Islet of Langerhans (tissue), 1 donor: Measurements from ENCODE around the gene ST3GAL4.
"Not testable (repeated sequence)": the region's sequence is repeated elsewhere in the genome, so short reads cannot be mapped to it uniquely, and the experiment has no call there.

Experiments used
- FAIRE-seq: peaks from one replicate; lab custom pipeline; 2011; peaks lifted over from hg19 to GRCh38; lab: Jason Lieb, UNC

ST3GAL4 gene

DNA sequence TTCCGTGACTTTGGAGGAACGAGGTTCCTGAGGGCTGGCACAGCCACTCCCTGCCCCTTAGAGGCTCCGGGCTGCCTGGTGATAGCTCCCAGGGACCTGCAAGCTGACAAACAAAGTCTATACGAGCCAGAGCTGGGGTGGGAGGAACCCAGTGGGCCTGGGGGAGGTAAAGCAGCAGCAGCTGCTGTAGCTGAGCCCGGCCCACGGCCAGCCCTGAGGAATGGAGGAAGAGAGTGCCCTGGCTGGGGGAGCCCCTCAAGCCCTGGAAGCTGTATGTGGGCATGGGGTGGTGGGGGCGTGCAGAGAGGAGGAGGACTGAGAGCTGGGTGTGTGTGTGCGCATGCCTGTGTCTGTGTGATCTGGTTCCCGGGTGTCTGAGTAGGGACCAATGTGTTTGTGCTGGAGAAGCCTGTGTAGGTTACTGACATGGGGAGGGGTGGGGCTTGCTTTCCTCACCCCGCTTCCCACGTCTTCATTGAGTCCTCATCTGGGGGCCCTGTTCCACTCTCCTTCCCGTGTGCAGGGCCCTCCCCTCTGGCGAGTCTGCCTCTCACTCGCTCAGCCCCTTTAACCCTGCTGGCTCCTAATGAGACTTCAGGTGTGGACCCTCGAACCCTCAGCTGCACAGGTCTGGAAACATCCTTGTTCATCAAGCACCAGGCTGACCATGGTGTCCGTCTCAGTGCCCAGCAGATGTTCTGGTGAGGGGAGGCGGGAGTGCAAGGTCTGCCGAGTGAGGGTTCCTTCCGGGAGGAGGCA is 10.8 kb downstream of the ST3GAL4 start:
- FAIRE-seq = no peak

DNA sequence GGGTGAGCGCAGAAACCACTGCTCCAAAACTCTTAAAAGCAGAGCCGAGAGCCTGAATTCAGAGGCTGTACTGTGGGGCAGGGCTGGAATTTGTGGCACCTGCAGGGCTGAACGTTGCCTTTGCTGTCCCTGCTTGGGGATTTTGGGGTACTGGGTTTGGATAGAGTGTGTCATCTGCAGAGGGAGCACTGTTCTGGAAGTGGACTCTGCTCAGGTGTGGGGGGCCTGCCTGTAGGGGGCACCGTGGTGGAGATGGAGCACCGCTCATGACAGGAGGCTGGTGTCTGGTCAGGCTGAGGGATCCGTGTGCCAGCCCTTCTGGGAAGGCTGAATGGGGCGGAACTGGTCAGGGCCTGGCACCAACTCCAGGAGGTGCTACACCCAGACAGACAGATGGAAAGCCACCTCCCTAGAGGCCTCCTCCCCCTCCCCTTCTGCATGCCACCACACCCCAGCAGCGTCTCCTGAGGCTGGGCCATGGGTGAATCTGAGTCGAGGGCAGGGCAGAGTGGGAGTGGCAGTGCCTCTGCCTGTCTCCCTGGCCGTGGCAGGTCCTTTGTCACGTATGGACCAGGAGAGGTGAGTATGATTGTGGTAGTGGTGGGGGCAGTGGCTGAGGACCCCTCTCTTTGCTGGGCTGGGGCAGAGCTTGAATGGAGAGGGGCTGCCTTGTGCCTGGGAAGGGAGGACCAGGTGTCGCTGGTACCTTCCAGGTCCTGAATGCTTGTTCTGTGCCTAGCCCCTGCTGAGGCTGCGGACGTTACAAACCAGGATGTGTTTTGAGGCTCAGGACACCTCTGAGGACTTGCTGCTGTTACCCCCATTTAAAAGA is 11.6 kb downstream of the ST3GAL4 start:
- not testable (repeated sequence) for FAIRE-seq

DNA sequence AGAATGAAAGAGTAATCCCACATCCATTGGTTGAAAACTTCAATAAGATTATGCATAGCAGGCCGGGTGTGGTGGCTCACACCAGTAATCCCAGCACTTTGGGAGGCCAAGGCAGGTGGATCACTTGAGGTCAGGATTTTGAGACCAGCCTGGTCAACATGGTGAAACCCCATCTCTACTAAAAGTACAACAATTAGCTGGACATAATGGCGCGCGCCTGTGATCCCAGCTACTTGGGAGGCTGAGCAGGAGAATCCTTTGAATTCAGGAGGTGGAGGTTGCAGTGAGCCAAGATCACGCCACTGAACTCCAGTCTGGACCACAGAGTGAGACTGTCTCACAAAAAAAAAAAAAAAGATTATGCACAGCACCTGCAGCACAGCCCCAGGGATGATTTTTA is 12.3 kb downstream of the ST3GAL4 start:
- not testable (repeated sequence) for FAIRE-seq

DNA sequence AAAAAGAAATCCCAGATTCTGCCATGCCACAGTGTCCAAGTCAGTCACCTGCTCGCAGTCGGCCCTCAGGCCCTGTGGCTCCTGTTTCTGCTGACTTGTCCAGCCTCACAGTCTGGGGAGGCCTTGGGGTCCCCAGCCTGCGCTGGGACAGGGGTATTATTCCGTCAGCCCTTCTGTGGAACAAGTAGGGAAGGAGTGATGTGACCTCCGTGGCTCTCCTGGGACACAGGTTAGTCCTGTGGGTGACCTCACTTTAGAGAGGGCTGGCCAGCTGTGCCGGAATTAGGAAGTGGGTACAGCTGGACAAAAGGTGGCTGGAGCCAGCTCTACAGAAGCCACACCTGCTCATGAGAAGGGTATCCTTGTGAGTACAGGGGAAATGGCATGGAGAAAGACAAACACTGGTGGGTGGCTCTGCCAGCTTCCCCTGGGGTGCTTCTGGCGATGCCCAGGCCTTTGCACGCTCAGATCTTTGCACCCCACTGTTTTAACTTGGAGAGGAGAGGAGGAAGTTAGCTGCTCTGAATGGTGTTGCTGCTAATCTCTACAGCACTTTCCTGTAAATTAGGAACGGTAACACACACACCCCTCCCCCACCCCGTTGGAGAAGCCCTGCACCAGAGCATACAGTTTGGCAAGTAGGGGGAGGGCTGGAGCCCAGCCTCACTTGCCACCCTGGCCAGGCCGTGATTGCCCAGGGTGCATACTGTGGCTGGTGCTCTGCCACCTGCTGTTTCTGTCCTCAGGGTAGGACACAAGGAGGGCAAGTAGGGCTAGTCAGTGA is 13.0 kb downstream of the ST3GAL4 start:
- not testable (repeated sequence) for FAIRE-seq

DNA sequence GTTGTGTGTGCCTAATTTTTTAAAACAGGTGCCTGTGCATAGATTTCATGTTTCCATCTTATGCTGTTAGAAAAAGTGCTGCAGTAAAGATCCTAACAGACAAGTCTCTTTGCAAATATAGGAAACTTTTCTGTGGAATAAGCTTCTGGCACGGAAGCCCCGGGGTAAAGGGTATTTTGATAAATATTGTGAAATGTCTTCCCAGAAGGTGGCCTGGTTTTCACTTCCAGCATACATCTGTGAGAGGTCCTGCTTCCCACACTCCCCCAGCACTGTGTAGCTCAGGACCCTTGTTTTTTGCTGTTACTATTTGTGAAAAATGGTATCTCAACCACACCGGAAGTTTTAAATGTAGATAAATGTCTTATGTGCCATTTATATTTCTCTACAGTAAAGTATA is 14.5 kb downstream of the ST3GAL4 start:
- no peak for FAIRE-seq

DNA sequence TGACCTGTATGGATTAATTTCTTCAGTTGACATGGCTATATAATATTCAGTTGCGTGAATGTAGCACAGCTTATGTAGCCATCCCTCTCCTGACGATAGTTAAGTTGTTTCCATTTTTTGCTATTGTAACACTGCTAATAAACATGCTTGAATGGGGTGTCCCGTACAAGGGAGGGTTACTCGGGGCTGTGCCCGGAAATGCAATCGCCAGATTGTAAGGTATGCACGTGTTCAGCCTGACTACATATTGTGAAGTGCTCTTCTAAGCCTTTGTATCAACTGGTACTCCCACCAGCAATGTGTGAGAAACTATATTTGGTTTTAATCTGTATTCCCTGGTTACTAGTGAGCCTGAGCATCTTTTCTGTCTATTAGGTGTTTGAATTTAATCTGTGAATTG is 16.1 kb downstream of the ST3GAL4 start:
- no peak for FAIRE-seq

DNA sequence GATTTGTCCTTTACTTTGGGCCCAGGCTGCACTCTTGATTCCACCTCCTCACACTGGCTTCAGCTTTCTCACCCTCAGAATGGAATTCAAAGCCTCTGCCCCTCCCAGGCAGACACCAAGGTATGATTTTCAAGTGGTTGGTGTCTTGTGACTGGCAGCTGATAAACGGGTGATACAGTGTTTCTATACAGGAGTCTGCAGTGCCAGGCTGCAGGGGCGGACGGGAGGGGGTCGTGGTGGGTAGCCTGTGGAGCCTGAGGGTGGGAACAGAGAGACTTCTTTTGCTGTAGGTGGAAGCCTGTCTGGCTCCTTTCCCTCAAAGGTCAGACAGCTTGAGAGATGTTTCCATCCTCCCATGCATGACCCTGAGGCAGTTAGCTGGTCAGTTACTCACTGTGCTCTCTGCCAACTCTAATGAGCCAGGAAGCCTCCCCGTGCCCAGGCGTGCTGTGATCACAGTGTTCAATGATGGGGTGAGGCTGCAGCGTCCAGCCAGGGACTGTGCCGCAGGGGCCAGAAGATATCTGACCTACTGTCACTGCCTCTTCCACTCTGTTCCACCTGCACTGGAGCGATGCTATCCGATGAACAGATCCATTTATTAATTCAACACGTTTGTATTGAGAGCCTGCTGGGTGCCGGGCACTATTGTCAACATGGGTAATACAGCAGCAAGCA is 18.0 kb downstream of the ST3GAL4 start:
- FAIRE-seq = not testable (repeated sequence)

DNA sequence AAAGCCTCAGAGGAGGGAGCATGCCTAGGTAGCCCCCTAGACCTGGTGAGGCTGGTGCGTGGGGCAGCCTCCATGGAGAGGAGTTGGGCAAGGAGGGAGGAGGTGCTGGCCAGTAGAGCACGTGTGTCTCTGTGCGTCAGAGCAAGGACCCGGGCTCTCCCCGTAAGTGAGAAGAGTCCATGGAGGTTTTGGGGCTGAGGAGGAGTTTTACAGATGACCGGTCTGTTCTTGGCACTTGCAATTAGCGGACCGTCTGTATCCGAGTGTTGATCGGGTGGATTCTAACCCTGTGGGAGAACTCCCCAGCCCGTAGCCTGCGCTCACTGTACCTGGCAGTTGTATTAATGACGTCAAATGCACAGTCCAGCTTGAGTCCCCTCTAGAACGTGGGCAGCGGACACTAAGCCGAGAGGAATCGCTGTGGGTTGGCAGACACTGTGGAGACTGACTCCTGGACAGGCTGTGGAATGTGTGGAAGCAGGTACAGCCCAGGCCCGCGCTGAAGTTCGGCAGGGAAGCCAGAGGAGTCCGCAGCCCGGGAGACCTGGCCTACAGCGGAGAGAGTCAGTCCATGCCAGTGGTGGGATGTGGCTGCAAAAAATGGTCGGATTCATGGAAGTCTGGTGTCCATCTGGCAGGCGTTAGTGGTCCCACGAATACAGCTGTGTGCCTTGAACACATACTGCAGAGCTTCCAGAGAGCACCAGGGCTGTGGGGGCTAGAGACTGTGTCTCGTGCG is 19.2 kb downstream of the ST3GAL4 start:
- not testable (repeated sequence) for FAIRE-seq

DNA sequence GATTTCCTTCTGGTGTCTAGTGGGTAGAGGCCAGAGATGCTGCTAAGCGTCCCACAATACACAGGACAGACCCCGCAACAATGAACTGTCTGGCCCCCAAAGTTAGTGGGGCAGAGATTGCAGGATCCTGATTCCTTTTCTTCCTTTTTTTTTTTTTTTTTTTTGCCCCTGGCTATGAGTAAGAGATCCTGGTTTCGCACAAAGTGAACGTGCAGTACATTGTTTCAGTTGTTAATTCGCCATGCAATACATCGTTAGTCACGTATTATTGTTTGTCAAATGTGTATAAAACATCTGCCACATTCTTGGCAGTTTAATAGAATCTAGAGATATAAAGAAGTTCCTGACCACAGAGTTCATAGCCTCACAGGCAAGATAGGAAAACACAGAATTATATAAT is 20.2 kb downstream of the ST3GAL4 start:
- FAIRE-seq = no peak

DNA sequence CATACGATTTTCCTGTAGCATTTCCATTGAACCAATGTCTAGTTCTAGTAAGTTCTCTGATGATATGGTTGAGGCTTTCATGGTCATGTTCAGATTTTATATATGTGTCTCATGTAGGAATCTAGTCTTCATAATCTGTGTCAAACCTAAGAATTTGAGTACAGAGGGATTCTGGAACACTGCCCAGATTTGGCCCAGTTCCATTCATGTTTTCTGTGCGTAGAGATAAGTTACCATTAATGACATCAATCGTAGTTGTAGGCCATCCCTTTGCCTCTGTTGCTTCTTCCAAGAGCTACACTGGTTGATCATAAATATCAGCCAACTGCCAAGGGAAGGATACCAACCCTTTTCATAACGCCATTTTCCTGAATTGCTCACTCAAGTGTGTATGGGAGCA is 23.3 kb downstream of the ST3GAL4 start:
- FAIRE-seq = no peak

DNA sequence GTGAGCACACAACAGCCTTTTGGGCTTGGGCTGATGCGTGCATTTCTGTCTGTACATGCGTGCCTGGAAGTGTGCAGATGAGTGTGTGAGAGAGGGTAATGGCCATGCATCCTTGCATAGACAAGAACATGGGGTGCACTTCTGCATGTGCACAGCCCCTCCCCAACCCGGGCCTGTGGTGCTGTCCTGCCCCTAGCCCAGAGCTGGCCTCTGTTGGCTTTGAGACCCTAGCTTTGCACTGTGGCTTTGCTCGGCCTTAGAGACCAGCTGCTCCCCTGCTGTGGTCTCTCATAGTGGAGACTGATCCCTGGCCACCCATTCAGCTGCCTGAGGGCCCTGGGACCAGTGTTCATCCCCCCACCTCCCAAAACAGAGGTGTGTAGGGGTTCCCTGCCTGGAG is 25.4 kb downstream of the ST3GAL4 start:
- no peak for FAIRE-seq

DNA sequence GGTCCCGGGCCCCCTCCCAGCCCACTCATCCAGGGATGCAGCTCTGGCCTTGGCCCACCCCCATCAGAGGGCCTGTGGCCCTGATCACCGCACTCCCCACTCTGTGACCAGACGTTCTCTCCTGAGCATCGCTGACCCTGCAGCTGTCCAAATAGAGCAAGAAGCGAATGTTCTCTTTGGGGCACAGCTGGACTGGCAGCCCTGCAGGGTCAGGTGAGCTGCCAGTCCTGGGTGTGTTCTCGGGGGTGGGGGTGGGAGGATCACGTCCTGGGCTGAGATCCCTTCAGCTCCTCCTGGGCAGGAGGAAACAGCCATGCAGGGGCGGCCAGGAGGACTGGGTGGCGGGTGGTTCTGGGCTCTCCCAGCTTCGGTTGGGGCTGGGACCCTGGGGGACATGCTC is 26.5 kb downstream of the ST3GAL4 start:
- not testable (repeated sequence) for FAIRE-seq

DNA sequence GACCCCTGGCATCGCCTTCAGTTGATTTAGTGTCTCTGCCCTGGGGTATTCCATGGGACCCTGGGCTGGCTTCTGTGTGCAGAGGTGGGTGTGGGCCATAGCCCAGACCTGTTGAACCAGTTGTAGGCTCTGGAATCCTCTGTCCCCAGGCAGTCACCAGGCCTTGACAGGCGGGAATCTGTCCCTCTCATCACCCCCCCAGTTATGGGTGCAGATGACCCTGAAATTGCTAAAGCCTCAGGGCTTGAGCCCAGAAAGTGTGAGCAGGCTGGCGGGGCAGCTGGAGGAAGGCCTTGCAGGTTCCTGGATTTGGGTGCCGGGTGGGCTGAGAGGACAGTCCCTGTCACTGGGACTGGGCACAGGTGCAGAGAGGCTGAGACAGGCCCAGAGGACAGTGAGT is 27.2 kb downstream of the ST3GAL4 start:
- FAIRE-seq = not testable (repeated sequence)

DNA sequence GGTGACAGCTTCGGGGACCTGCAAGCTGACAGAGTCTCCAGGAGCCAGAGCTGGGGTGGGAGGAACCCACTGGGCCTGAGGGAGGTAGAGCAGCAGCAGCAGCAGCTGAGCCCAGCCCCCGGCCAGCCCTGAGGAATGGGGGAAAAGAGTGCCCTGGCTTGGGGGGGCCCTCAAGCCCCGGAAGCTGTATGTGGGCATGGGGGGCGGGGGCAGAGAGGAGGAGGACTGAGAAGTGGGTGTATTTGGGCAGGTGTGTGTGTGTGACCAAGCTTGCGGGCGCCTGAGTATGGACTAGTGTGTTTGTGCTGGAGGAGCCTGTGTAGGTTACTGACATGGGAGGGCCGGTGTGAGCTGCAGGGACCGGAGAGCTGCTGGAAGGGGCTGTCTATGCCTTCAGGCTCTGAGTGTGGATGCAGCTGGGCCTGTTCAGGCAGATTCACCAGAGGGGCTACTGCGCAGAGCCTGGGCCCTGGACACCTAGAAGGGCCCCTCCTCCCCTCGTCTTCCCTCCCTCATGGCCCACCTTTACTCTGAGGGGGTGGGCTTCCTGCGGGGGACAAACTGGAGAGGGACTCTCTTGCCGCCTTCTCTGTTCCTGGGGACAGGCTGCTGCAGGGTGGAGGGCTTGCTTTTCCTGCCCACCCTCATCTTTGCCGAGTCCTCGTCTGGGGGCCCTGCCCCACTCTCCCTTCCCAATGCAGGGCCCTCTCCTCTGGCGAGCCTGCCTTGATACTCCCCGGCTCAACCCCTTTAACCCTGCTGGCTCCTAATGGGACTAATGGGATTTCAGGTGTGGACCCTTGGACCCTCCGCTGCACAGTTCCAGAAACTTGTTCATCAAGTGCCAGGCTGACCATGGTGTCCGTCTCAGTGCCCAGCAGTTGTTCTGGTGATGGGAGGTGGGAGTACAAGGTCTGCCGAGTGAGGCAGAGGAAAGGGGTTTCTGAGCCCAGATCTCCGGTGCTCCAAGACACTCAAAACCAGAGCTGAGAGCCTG is 28.2 kb downstream of the ST3GAL4 start:
- no peak for FAIRE-seq

DNA sequence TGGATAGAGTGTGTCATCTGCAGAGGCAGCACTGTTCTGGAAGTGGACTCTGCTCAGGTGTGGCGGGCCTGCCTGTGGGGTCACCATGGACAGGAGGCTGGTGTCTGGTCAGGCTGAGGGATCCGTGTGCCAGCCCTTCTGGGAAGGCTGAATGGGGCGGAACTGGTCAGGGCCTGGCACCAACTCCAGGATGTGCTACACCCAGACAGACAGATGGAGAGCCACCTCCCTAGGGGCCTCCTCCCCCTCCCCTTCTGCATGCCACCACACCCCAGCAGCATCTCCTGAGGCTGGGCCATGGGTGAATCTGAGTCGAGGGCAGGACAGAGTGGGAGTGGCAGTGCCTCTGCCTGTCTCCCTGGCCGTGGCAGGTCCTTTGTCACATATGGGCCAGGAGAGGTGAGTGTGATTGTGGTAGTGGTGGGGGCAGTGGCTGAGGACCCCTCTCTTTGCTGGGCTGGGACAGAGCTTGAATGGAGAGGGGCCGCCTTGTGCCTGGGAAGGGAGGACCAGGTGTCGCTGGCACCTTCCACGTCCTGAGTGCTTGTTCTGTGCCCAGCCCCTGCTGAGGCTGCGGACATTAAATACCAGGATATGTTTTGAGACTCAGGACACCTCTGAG is 29.1 kb downstream of the ST3GAL4 start:
- no peak for FAIRE-seq

DNA sequence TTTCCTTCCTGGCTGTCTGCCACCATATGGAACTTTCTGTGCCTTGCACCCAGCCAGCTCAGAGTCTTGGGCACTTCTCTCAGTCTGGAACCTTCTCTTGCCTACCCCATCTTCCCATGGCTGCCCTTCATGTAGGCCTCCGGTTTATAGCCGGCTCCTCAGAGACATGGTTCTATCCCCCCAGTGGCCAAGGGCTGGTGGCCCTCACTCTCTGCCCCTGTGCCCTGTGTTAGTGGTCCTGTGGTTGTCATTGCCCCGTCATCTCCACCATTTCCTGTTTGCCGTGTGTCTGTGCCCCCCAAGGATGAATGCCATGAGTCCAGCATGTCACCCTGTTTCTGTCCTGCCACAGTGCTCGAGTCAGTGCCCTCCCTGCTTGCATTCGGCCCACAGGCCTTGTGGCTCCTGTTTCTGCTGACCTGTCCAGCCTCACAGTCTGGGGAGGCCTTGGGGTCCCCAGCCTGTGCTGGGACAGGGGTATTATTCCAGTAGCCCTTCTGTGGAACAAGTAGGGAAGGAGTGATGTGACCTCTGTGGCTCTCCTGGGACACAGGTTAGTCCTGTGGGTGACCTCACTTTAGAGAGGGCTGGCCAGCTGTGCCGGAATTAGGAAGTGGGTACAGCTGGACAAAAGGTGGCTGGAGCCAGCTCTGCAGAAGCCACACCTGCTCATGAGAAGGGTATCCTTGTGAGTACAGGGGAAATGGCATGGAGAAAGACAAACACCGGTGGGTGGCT is 30.7 kb downstream of the ST3GAL4 start:
- FAIRE-seq = no peak

DNA sequence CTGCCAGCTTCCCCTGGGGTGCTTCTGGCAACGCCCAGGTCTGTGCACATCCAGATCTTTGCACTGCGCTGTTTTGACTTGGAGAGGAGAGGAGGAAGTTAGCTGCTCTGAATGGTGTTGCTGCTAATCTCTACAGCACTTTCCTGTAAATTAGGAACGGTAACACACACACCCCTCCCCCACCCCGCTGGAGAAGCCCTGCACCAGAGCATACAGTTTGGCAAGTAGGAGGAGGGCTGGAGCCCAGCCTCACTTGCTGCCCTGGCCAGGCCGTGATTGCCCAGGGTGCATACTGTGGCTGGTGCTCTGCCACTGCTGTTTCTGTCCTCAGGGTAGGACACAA is 31.2 kb downstream of the ST3GAL4 start:
- not testable (repeated sequence) for FAIRE-seq

DNA sequence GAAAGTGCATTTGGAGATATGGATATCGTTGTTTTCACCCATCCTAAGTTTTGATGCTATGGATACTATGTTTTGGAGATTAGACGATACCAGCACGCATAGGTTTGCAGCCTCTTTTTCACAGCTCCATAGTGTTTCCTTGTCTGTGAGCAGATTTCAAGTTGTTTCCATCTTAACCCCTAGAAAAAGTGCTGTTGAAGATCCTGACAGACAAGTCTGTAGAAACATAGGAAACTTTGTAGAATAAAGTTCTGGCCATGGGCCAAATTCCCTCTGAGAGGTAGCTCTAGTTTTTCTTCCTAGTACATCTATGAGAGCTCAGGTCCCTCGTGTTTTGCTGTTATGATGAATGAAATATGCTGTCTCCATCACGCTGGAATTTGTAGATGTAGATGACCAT is 32.4 kb downstream of the ST3GAL4 start:
- FAIRE-seq = no peak

DNA sequence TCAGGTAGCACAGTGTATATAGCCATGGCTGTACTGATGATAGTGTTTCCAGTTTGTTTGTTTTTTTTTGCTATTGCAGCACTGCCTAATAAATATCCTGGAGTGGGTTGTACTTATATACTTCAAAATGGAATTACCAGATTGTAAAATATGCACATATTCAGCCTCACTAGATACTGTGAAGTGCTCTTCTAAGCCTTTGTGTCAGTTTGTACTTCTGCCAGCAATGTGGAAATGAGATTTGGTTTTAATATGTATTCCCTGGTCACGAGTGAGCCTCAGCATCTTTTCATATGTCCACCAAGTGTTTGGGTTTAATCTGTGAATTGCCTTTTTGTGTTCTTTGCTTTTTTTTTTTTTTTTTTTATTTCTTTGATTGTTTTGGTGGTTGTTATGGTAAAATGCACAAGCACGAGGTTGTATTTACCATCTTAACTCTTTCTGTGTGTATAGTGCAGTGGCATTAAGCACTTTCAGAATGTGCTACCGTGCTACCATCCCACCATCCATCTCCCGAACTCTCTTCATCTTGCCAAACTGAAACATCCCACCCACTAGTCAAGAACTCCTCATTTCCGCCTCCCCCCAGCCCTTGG is 34.9 kb downstream of the ST3GAL4 start:
- no peak for FAIRE-seq
